ENCODE measurements around the gene GRIA1. TPM values are rescaled to one million over a fixed set of nuclear protein-coding genes. Genes with fewer than 3 reads are reported as not detected.

GRIA1 gene
- total and polyA plus RNA-seq, 10 of the 15 experiments (the other 5 are each of a cell fraction or from before 2014, with no cell fraction given): 0.04 to 0.18 (median 0.04) TPM; not detected in 7

- Histone ChIP-seq H3K9ac (ENCODE audit: control insufficient read depth, insufficient read depth, low read length) (no peak overlapping the region), H3K9me3 (replicated peaks; ENCODE audit: control insufficient read depth, insufficient read depth, low read length) (no peaks in the 10 kb centered on the region), H3K79me2 (ENCODE audit: control insufficient read depth, insufficient read depth, low read length) (no peaks in the 10 kb centered on the region), H3K4me1 (ENCODE audit: control insufficient read depth, insufficient read depth, low read length) (no peaks in the 10 kb centered on the region), H3K27ac (ENCODE audit: control insufficient read depth, insufficient read depth) (no peak overlapping the region), H3K4me3 (no peak overlapping the region), H3K36me3 (ENCODE audit: control insufficient read depth in 2 of 2, insufficient read depth in 2 of 2, low read length in 1 of 2) (no peaks in the 10 kb centered on the region), H4K20me1 (ENCODE audit: control insufficient read depth, insufficient read depth) (no peaks in the 10 kb centered on the region), H3K4me2 (ENCODE audit: control insufficient read depth, insufficient read depth) (no peak overlapping the region), H2AFZ (ENCODE audit: control insufficient read depth, low read depth, low read length) (peak overlapping the region; percentile 33), H3K27me3 (replicated peaks in 1 of 2; ENCODE audit: control insufficient read depth in 2 of 2, insufficient read depth in 2 of 2, low read length in 1 of 2) (no peaks in the 10 kb centered on the region)
- ChIA-PET POLR2A (no interaction called here), RAD21 (ENCODE audit: unreplicated experiment) (no interaction called here), SMC1A (ENCODE audit: uncharacterized antibody, unreplicated experiment) (interaction anchor here (1.2 kb wide), 1 partner anchor 34 kb away, joined by 3 read pairs; no protein-coding TSS in a partner anchor), CTCF (no interaction called here)
- intact Hi-C loops (cut with micrococcal nuclease; ENCODE audit: unreplicated experiment): loop anchor here (5.0 kb wide), 1 partner anchor 135 kb away; no protein-coding TSS in a partner anchor
- ATAC-seq (peak; percentile 96), FAIRE-seq (peak; percentile 27), DNase-seq (ENCODE audit: low read depth, low spot score) (peak; percentile 11)
- no peak for TF ChIP-seq SMARCA5 (IDR thresholded peaks at IDR 0.05)
- peak; percentile 73 for TF ChIP-seq HCFC1 (IDR thresholded peaks at IDR 0.05; ENCODE audit: low read length)
- TF ChIP-seq USF1 (IDR thresholded peaks at IDR 0.05; ENCODE audit: borderline replicate concordance, extremely low read length, insufficient read depth, low read depth, low read length): peak; percentile 73
- TF ChIP-seq ATF3 (IDR thresholded peaks at IDR 0.05; ENCODE audit: borderline replicate concordance, extremely low read depth, low read depth, low read length): peak; percentile 78; the same call in 1 of the 2 replicates
- no peak for TF ChIP-seq TARDBP (IDR thresholded peaks at IDR 0.05; ENCODE audit: borderline replicate concordance)
- TF ChIP-seq NFYB (IDR thresholded peaks at IDR 0.05; ENCODE audit: insufficient read depth, low read depth, low read length): peak; percentile 75
- TF ChIP-seq SIX5 (IDR thresholded peaks at IDR 0.05; ENCODE audit: low read depth, low read length, severe bottlenecking): peak; percentile 74
- peak; percentile 74; the same call in 1 of the 2 replicates for TF ChIP-seq RAD51 (IDR thresholded peaks at IDR 0.05)
- TF ChIP-seq USF2 (IDR thresholded peaks at IDR 0.05; ENCODE audit: borderline replicate concordance, low read depth, low read length): peak; percentile 70
- 46% methylated on average over 2 of the region's 2 CpGs for WGBS (ENCODE audit: insufficient coverage, insufficient replicate concordance, low lambda C conversion rate, missing lambda C conversion rate)
- no TSS peak for BruUV-seq (replicated peaks)
- in situ Hi-C loops (cut with MboI): no loop called here
Measured at GRCh38 chr5:153831973-153832372, 341.5 kb downstream of the GRIA1 start.

Measured in GM12878 (cell line).